SU-DHL-6 (cell line): ENCODE data around the gene HOXC11.

ENCODE experiments used
- H2AFZ ChIP-seq: fragments of 200-600 bp; sonication (generic); 2 replicates; pipeline ENCODE4 v1.6.1; 2014; ENCODE audit warnings: low read depth, mild to moderate bottlenecking, moderate library complexity, mixed read lengths, antibody characterized with exemption, low read length; ENCODE audit not compliant: severe bottlenecking
- H3F3A ChIP-seq: fragments of 200-600 bp; shearing (Covaris generic); 2 replicates; pipeline ENCODE4 v1.6.0; 2016; ENCODE audit warnings: antibody characterized with exemption, mild to moderate bottlenecking; ENCODE audit not compliant: insufficient read depth
- H3K27ac ChIP-seq: fragments of 200-600 bp; sonication (generic); 2 replicates; pipeline ENCODE4 v1.5.1; 2016; ENCODE audit warnings: low read depth, mild to moderate bottlenecking, low read length, moderate library complexity, mixed read lengths
- H3K27me3 ChIP-seq: fragments of 200-600 bp; sonication (generic), shearing (Covaris generic); 2 replicates; pipeline ENCODE4 v1.6.0; 2014; ENCODE audit warnings: mild to moderate bottlenecking, low read length
- H3K36me3 ChIP-seq: fragments of 200-600 bp; sonication (generic); 2 replicates; pipeline ENCODE4 v1.6.1; 2014; ENCODE audit warnings: mild to moderate bottlenecking, low read length, mixed read lengths
- H3K4me2 ChIP-seq: fragments of 300-600, 200-600 bp; shearing (Covaris generic), sonication (generic); 2 replicates; pipeline ENCODE4 v1.6.0; 2014; ENCODE audit warnings: low read length, low read depth, mild to moderate bottlenecking; ENCODE audit not compliant: poor library complexity, severe bottlenecking
- H3K4me3 ChIP-seq: fragments of 200-600 bp; sonication (generic); 2 replicates; pipeline ENCODE4 v1.5.1; 2014; ENCODE audit warnings: antibody characterized with exemption, low read length, mild to moderate bottlenecking, mixed read lengths; ENCODE audit not compliant: insufficient read depth, poor library complexity, severe bottlenecking
- H3K79me2 ChIP-seq: fragments of 200-600 bp; sonication (generic); 2 replicates; pipeline ENCODE4 v1.6.1; 2014; ENCODE audit warnings: mild to moderate bottlenecking, low read length, moderate library complexity; ENCODE audit not compliant: insufficient read depth
- H3K9ac ChIP-seq: fragments of 200-600 bp; sonication (generic); 2 replicates; pipeline ENCODE4 v1.7.0; 2014; ENCODE audit warnings: mild to moderate bottlenecking, low read length
- H3K9me2 ChIP-seq: fragments of 200-600 bp; sonication (generic); replicated peaks from 2 replicates; pipeline ENCODE4 v1.6.1; 2014; ENCODE audit warnings: low read length; ENCODE audit not compliant: insufficient read depth
- H3K9me3 ChIP-seq: fragments of 200-600 bp; sonication (generic); 2 replicates; pipeline ENCODE4 v1.6.1; 2014; ENCODE audit warnings: low read length, mixed read lengths; ENCODE audit not compliant: insufficient read depth
- H4K20me1 ChIP-seq: fragments of 200-600 bp; sonication (generic); 2 replicates; pipeline ENCODE4 v1.6.1; 2014; ENCODE audit warnings: low read depth, mild to moderate bottlenecking, antibody characterized with exemption, low read length, moderate library complexity, mixed read lengths
- CTCF ChIP-seq: fragments of 200-600 bp; sonication (generic); IDR thresholded peaks from one replicate; pipeline ENCODE4 v1.5.1; 2017; ENCODE audit warnings: antibody characterized with exemption, mild to moderate bottlenecking, low read length, moderate library complexity; ENCODE audit not compliant: insufficient read depth, poor library complexity, severe bottlenecking
- EZH2phosphoT487 ChIP-seq: fragments of 200-600 bp; sonication (generic), shearing (Covaris generic); conservative IDR thresholded peaks from 2 replicates; pipeline ENCODE4 v1.6.1; 2018; ENCODE audit warnings: mild to moderate bottlenecking, antibody characterized with exemption, low read length, moderate library complexity, mixed read lengths

HOXC11 gene

GRCh38 chr12:53928054-53928835, 44.7 kb upstream of the HOXC11 start:
- no peak overlapping the region for H3K27ac ChIP-seq
- TF ChIP-seq CTCF (no peak), EZH2phosphoT487 (no peak)
- no peaks in the 10 kb centered on the region for H3F3A ChIP-seq
- H3K4me2 ChIP-seq: no peak overlapping the region
- H3K79me2 ChIP-seq: no peaks in the 10 kb centered on the region
- no peaks in the 10 kb centered on the region for H3K36me3 ChIP-seq
- no peaks in the 10 kb centered on the region for H3K9me3 ChIP-seq
- H3K9ac ChIP-seq: no peak overlapping the region
- no peaks in the 10 kb centered on the region; the same call in 1 of the 2 replicates for H3K27me3 ChIP-seq
- H4K20me1 ChIP-seq: no peaks in the 10 kb centered on the region
- no peak overlapping the region for H2AFZ ChIP-seq
- H3K4me3 ChIP-seq: no peak overlapping the region
- H3K9me2 ChIP-seq: no peaks in the 10 kb centered on the region; the same call in 1 of the 2 replicates

DNA sequence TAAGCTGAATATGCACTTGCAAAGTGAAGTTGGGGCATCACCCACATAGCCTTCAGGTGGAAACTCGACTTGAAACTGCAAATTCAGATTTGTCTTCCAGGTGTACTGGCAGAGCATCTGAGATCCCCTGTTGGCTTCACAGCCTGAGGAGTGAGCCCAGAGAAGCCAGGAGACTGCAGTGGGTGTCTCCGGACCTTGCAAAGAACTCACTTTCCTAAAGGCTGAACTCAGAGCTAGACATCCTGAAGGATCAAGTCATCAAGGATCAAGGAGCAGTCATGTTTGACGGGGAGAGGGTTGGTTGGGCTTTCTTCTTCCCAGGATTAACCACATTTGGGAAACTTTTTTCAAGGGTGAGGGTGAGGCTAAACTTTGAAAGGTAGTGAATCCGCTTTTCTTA, 43.4 kb upstream of the HOXC11 start:
- no peaks in the 10 kb centered on the region for H4K20me1 ChIP-seq
- no peaks in the 10 kb centered on the region; the same call in 1 of the 2 replicates for H3K9me2 ChIP-seq
- no peaks in the 10 kb centered on the region for H3F3A ChIP-seq
- H3K27me3 ChIP-seq: no peaks in the 10 kb centered on the region; the same call in 1 of the 2 replicates
- TF ChIP-seq EZH2phosphoT487 (no peak), CTCF (no peak)
- H3K79me2 ChIP-seq: no peaks in the 10 kb centered on the region
- H3K27ac ChIP-seq: no peak overlapping the region
- no peak overlapping the region for H2AFZ ChIP-seq
- no peaks in the 10 kb centered on the region for H3K9me3 ChIP-seq
- no peak overlapping the region for H3K4me2 ChIP-seq
- H3K4me3 ChIP-seq: no peak overlapping the region
- H3K9ac ChIP-seq: no peak overlapping the region
- no peaks in the 10 kb centered on the region for H3K36me3 ChIP-seq

GRCh38 chr12:53930591-53931255, 42.2 kb upstream of the HOXC11 start:
- Histone ChIP-seq H4K20me1 (no peaks in the 10 kb centered on the region), H2AFZ (no peak overlapping the region), H3K27me3 (no peaks in the 10 kb centered on the region; the same call in 1 of the 2 replicates), H3K4me3 (no peak overlapping the region), H3K79me2 (no peaks in the 10 kb centered on the region), H3F3A (no peaks in the 10 kb centered on the region), H3K9me3 (no peaks in the 10 kb centered on the region), H3K36me3 (no peaks in the 10 kb centered on the region), H3K27ac (no peak overlapping the region), H3K9ac (no peak overlapping the region), H3K9me2 (no peaks in the 10 kb centered on the region), H3K4me2 (no peak overlapping the region)
- no peak for TF ChIP-seq CTCF
- no peak for TF ChIP-seq EZH2phosphoT487
